Activated CD8-positive, alpha-beta memory T cell treated with anti-CD3 and anti-CD28 coated beads, Interleukin-2, amount 50 U/mL, for 1 hour (primary cell): ENCODE measurements around the gene CORO6.

Experiments
- DNase-seq: peaks from one replicate; pipeline ENCODE4 v3.0.0-alpha.2; 2020; ENCODE audit errors: extremely low read depth

CORO6 gene

DNA sequence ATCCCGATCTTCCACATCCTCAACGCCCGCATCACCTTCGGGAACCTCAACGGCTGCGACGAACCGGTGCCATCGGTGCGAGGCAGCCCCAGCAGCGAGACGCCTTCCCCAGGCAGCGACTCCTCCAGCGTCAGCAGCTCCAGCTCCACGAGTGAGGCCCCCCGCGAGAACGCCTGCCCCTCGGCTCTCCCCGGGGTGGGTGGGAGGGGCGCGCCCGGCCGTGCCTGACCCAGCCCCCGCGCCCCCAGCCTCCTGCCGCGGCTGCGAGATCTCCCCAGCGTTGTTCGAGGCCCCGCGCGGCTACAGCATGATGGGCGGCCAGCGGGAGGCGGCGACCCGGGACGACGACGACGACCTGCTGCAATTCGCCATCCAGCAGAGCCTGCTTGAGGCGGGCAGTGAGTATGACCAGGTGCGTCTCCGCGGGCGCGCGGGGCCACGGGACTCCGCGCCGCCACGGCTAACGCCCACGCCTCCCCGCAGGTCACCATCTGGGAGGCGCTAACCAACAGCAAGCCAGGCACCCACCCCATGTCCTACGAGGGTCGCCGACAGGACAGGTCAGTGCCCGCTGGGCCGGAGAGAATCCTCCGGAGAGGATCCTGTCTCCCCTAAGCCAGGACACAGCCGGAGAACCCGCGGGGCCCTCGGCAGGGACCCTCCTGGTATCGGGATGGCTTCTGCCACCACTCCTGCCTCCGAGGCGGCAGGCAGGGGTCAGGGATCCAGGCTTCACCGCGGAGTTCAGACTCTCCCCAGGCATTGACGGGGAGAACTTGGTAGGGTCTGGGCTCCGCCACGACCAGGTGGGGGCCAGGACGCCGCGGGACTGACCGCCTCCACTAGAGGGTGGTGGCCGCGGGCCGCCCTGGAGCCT, 10.1 kb downstream of the CORO6 start:
- no peak for DNase-seq

DNA sequence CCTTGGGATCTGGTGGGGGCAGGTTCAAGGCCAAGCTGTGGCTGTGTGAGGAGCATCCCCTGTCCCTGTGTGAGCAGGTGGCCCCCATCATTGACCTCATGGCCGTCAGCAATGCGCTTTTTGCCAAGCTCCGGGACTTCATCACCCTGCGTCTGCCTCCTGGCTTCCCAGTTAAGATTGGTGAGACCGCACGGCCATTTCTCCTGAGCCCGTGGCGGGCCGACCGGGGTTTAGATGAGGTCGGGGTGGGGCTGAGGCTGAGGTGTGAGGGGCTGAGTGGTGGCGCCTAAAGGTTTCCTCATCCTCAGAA, 10.7 kb downstream of the CORO6 start:
- no peak for DNase-seq

DNA sequence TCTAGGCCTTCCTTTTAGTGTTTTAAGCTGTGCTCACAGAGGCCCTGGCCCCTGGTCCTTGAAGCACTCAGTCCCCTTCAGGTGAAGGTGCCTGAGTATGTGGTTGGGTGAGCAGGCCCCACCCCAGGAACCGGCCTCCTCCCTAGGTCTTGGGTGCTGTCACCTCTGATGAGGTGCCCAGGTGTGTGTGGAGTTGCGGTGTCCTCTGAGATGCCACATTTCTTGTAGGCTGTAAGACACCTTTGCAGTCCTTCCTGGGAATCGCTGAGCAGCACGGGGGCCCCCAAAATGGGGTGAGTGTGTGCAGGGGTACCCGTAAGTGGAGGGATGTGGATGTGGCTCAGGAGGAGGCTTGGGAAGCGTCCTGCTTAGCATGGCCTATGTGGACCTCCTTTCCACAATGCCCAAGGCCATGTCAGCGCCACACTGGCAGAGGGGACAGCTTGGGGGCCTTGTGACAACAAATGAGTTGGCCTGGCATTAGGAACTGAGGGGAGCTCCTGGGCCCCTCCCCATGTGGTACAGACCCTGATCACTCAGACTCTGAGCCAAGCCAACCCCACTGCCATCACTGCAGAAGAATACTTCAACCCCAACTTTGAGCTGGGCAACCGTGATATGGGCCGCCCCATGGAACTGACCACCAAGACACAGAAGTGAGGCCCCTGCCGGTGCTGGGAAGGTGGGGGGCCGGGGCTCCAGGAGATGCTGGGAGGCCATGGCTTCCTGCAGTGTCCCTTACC, 11.2 kb downstream of the CORO6 start:
- no peak for DNase-seq

DNA sequence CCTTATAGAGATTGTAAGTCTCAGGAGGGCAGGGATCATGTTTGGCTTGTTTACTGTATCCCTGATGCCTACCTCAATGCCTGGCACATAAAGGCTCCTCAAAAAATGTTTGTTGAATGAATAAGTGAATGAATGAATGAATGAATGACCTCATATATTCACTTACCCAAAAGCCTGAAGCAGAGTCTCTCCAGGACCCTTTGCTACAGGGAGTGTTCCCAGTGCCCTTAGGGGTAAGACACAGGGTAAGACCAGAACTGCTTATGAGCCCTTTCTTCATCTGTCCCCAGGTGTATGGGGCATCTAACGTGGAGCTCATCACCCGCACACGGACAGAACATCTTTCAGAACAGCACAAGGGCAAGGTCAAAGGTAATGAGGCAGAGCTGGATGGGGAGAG, 12.3 kb downstream of the CORO6 start:
- DNase-seq, result no peak

DNA sequence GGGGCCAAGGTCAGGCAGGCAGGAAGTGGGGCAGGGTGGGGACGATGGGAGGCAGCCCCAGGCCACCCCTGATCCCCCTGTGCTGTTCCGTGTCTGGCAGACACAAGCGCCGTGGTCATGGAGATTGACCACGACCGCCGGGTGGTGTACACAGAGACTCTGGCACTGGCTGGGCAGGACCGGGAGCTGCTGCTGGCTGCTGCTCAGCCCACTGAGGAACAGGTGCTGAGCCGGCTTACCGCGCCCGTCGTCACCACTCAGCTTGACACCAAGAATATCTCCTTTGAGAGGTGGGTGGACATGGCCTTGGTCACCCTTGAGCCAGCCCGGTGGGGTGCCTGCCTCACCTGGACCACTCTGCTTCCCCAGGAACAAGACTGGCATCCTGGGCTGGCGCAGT, 13.7 kb downstream of the CORO6 start:
- no peak for DNase-seq

DNA sequence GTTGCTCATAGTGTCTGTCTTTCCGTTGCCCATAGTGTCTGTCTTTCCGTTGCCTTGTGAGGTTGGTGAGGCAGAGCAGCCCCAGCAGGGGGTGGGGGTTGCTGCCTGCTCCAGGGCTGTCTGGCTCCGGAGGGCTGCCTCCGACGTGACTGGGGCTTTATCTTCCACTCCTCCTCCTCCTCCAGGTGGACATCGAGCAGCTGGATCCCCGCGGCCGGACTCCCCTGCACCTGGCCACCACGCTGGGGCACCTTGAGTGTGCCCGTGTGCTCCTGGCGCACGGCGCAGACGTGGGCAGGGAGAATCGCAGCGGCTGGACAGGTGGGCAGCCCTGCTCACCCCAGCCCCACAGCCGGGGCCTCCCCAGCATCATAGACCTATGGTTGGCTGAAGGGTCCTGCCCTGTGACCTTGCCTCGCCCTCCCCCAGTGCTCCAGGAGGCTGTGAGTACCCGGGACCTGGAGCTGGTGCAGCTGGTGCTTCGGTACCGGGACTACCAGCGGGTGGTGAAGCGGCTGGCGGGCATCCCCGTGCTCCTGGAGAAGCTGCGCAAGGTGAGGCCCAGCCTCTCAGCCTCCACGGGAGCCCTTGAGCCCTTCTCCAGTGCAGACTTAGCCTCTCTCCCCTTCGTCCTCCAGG, 15.0 kb downstream of the CORO6 start:
- no peak for DNase-seq

DNA sequence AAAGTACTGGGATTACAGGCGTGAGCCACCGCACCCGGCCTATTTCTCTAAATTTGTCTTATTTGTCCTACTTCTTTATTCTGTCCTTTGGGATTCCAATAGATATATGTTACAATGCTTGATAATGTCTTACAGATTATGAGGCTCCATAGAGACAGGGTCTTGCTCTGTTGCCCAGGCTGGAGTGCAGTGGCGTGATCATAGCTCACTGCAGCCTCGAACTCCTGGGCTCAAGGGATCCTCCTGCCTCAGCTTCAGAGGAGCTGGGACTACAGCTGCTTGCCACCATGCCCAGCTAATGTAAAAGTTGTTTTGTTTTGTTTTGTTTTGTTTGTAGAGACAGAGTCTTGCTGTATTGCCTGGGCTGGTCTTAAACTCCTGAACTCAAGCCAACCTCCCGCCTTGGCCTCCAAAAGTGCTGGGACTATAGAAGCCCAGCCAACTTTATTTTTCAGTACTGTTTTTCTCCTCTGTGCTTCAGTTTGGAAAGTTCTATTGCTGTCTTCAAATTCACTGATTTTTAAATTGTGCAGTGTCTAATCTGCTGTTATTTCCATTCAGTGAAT, 19.5 kb downstream of the CORO6 start:
- DNase-seq, result no peak

DNA sequence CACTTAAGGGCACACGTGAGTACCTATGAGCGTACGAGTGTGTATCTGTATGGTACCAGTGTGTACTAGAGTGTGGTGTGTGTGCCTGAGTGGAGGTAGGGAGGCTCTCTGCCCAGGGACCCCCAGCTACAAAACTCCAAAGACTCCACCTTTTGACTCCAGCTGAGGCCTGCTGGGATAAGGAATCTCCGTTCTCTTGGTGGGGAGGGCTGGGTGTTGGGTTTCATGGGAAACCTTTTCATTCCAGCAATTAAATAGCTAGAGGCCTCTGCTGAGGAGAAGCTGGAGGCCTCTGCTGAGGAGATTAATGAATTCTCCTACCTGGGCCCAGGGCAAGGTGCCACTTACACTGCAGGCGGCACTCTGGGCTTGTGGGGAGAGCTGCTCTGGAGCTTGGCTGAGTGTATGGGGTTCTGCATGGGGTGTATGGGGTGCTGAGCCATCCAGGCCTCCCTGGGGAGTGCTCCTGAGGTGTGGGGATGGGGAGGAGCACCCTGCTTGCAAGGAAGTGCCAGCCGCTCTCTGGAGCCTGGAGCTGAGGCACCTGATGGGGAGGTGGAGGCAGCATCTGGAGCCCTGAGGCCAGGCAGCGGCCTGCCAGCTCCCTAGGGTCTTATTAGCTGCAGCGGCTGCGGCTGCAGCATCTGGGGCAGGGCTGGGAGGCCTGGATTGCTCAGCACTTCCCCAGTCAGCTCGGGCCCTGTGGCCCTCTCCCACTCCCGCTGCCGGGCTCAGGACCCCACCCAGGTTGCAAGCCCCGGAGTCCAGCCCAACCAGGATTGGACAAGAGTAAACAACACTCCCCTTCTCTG, 25.1 kb downstream of the CORO6 start:
- no peak for DNase-seq

DNA sequence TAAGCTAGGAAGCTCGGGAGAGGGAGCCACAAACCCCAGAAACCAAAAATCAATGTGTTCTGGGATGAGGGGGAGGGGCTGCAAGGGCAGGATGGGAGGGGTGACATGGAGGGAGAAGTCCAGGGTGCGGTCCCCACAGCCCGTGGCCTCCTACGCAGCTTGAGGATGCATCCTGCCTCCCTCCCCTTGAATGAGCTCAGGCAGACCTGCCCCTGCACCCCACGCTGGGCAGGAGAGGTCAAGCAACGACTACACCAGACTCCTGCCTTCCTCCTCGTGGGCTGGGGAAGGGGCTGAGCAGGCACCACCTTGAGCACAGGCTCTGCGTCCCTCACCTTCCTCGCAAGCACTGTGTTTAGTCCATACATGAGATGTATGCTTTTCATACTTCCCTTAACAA, 25.9 kb downstream of the CORO6 start:
- DNase-seq, result no peak

DNA sequence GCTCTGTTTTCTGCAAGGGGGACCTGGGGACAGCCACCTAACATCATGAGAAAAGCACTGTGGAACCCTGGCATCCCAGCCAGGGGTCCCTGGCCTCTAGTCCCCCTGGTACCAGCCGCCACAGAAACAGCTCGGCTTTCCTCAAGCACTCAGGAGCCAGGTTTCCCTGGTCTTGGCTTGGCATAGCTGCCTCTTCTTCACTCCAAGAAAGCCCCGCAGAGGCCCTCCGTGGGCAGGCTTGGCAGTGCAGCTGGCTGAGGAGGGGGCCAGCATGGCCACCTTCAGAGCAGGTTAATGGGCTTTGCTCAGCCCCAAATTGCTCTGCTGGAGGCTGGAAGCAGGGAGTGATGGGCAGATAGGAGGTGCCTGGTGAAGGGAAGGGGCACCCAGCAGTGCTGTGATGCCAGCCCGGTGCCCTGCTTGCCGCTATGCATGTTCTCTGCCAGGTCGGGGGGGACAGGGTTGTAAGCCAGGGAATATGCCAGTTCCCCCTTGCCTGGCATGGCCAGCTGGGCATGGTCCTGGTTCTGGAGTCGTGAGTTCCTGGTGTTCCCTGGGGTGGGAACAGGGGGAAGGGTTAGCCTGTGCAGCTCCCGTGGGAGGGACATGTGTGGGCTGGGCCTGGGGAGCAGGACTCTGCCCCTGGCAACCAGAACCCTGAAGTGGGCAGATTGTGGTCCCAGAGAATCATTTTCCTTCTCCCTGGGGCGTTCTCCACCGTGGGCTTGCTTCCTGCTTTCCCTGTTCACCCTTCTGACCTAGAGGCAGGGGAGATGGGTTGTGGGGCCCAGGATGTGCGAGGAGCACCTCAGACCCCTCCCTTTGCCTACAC, 26.6 kb downstream of the CORO6 start:
- no peak for DNase-seq

DNA sequence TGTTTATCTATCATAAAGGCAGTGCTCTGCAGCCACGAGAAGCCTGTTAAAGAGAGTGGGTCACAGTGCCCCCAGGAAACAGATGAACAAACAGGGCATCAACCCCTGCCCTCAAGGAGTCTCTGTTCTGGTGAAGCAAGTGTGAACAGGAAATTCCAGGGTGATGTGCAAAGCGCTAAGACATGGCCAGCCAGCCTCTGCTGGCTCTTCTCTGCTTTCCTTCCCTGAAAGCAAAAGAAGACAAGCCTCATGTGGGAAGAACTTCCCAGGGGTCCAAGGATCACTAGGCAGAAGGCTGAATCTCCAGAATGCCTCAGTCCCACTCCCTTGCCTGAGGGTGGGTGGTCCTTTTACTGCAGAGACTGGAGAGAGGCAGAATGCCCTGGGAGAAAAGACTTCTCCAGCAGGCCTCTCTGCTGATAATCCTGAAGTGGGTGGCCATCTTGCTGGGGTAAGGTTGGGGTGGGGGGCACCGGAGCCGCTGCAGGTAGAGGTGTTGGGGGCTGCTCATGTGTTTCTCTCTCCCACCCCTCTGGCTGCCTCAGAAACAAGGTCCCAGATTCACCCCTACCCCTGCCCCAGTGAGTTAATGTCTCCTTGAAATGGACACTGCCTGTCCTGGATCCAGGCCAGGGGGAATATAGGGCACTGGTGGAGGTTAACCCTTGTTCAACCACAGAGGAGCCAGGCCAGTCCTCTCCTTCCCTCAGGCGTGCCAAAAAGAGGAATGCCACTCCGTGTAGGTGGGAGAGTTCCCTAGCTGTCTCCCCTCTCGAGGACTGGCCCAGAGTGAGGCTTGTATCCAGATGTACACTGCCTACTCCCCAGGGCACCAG, 27.4 kb downstream of the CORO6 start:
- DNase-seq, result no peak

DNA sequence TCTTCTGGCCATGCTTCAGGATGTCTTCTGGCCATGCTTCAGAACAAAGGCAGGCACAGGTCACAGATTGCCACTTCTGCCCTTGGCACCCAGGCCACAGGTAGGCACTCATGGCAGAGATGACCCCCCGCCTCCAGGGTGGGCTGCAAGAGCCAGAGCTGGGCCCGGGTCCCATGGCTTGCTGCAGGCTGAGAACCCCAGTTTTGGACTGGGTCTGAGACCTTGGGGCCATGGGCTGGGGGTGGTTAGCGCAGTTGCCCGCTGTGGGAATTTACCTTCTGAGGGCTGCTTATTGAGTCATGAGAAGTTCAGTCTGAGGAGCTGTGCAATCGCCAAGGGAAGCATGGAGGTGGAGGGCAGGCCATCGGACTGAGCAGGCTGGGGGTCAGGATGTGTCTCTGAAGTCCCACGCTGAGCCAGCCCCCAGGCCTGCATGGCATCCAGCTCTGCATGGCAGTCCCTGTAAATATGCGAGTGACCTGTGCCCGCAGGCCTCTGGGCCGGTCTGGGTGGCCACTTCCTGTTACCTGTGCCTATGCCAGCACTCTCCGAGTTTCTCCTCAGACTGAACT, 28.1 kb downstream of the CORO6 start:
- DNase-seq, result no peak

DNA sequence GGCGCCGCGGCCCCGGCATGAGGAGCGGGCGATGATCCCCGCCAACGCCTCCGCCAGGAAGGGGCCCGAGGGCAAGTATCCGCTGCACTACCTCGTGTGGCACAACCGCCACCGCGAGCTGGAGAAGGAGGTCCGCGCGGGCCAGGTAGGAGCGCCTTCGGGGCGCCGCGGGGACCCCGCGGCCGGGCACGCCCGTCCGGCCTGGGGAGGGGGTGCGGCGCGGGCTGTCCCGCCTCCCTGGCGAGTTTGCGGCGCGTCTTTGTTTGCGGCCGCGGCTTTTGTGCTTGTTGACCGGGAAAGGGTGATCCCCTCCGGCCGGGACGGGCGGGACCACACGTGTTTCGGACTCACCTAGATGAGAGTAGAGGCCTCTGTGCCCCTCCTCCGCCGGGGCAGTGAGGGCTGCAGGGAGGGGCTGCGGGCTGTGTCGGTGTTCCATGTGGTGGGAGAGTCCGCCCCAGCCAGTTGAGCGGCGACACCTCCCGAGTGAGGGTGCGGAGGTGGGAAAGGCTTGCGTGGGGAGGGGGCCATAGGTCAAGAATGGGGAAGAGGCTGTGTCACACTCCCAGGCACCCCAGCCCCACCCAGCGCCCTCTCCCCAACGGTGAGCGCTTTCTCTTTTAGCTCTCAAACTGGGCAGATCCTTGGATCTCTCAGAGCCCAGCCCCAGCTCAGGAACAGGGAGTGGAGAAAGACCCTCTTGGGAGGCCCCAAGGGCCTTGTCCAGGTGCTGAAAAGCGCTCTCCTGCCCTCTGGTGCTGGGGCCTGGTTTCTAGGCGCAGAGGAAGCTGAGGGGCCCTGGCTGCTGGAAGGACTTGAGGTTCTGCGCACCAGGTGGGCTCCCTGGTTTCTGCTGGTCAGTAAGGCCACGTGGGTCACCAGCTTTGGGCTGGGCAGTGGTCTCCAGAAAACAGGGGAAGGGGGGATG, 28.9 kb downstream of the CORO6 start:
- no peak for DNase-seq

DNA sequence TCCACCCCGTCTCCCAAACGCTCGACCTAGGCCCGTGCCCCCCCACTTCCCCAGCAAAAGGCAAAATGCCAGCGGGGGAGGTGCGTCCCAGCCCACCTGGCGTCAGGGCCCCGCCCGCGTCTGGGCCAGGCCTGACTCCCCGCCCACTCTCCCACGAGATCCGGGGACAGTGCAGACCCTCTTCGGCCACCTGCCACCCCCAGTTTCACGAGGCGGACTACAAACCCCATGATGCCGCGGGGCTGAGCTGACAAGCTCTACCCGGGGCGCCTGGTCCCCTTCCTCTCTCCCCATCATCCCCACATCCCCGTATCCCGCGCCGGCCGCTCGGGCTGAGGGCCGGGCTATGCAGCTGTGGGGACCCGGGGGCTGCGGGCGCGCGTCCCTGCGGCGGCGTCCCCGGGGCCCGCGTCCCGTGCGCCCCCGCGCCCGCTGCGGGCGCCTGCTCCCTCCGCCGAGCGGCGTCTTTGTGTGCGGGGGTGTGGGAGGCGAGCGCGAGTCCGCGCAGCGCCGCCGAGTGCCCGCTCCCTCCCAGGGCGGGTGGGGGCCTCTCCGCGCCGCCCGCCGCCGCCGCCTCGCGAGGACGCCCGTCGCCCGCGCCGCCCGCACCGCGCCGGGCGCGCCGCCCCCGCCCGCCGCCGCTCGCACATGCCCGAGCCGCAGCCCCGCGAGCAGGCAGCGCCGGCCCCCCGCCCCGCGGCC, 29.7 kb downstream of the CORO6 start, which contains the start of gene ANKRD13B:
TSS of gene ANKRD13B (plus strand) at position 283 of the 702 bp plus-strand sequence. CDS start 490 bp downstream, outside the sequence.
- no peak for DNase-seq

DNA sequence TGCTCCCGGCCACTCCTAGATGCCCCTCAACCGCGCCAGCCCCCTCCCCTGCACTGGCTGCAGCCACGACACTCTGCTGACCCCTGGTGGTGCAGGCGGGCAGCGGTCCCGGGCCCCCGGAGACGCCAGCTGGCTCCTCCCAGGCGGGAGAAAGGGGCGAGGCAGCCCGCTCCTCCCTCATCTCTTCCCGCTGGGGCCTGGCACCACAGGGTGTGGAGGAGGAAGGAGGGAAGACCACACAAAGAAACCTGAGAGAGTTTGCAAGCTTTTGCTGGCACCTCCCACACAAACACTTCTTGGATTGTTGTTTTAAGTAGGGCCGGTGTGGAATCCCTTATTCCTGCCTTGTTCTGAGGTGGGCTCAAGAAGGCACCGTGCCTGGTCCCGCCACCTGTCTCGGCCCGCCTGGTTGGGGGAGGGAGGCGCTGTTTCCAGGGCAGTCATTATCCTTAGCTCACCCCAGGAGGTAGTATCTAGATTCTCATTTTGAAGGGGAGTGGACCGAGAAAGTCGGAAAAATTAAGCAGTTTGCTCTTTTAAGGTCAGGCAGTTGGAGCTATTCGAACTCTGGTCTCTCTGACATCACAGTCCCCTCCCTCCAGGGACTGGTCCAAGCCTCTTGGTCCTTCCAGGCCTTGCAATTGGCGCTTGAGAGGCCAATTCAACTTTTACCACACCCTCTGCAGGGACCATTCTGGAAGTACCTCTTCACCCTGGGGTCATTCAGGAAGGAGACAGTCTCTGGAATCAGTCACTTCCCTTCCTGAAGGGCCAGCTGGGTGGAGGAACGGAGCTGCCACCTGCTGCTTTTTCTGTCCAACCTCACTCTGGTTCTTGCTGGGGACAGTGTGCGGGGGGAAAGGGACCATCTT, 30.7 kb downstream of the CORO6 start:
- no peak for DNase-seq

DNA sequence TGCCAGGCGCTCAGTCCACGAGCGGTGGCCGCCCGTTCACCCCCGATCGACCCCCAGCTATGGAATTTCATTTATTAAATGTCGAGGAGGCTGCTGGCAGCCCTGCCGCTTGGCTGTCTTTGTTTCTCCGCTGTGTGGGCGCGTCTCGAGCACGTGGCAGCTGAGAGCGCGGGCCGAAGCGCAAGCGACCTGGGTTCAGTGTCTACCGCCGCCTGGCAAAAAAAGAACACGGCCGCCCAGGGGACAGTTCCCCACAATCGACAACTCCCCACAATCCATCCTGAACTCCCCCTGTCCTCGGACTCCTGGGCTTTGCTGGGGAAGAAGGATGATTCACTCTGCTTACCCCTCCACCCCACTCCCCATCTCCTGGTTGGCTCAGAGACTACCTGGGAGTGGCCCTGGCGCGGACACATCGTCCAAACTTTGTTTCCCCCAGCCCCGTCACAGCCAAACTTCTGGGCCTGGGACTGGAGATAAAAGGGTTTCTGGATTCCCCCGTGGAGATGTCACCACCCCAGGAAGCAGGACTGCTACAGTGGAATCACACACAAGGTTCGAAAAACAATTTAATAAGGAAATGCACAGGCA, 31.5 kb downstream of the CORO6 start:
- DNase-seq, result no peak
